HG03280 (cell line): ENCODE data around the gene DCDC2.
"Not testable (repeated sequence)": the region's sequence is repeated elsewhere in the genome, so short reads cannot be mapped to it uniquely, and the experiment has no call there.

Experiments used
- ATAC-seq: cut with Tn5 transposase; IDR thresholded peaks from one replicate; pipeline ENCODE4 v1.9.1; 2021; ENCODE audit warnings: mild to moderate bottlenecking, moderate library complexity; ENCODE audit not compliant: unreplicated experiment

DCDC2 gene

GRCh38 chr6:24149836-24150235 lies 208.0 kb downstream of the DCDC2 start:
- no peak for ATAC-seq

- no peak for ATAC-seq
Observed at GRCh38 chr6:24149296-24149695, 208.6 kb downstream of the DCDC2 start.

- no peak for ATAC-seq
Observed at GRCh38 chr6:24148684-24149083, 209.2 kb downstream of the DCDC2 start.

GRCh38 chr6:24148154-24148570 lies 209.7 kb downstream of the DCDC2 start:
- no peak for ATAC-seq

GRCh38 chr6:24147511-24148153 lies 210.2 kb downstream of the DCDC2 start:
- ATAC-seq: no peak

GRCh38 chr6:24146871-24147270 lies 211.0 kb downstream of the DCDC2 start:
- ATAC-seq: no peak

GRCh38 chr6:24145690-24146131 lies 212.1 kb downstream of the DCDC2 start:
- no peak for ATAC-seq

- not testable (repeated sequence) for ATAC-seq
Observed at GRCh38 chr6:24142733-24143132, 215.1 kb downstream of the DCDC2 start.

GRCh38 chr6:24140591-24140990 lies 217.3 kb downstream of the DCDC2 start:
- no peak for ATAC-seq

GRCh38 chr6:24139639-24140038 lies 218.2 kb downstream of the DCDC2 start:
- ATAC-seq: no peak

- no peak for ATAC-seq
Observed at GRCh38 chr6:24139080-24139479, 218.8 kb downstream of the DCDC2 start.

GRCh38 chr6:24131751-24132150 lies 226.1 kb downstream of the DCDC2 start:
- ATAC-seq: no peak

GRCh38 chr6:24127316-24127715 lies 230.5 kb downstream of the DCDC2 start:
- no peak for ATAC-seq

- ATAC-seq: peak; percentile 55
Observed at GRCh38 chr6:24126586-24127192, 231.2 kb downstream of the DCDC2 start.

GRCh38 chr6:24125980-24126379 lies 231.9 kb downstream of the DCDC2 start, which contains the start of gene NRSN1:
Gene NRSN1 (plus strand): TSS chr6:24126215. CDS start chr6:24134328, 8,113 bp downstream.
- ATAC-seq: no peak

- no peak for ATAC-seq
Observed at GRCh38 chr6:24122139-24122538, 235.7 kb downstream of the DCDC2 start.
